HG02840 (cell line): Measurements from ENCODE around the gene ACTN1.

Source experiments
- ATAC-seq: cut with Tn5 transposase; IDR thresholded peaks from one replicate; pipeline ENCODE4 v1.9.1; 2021; ENCODE audit warnings: mild to moderate bottlenecking, moderate library complexity, moderate number of reproducible peaks; ENCODE audit not compliant: unreplicated experiment, low FRiP score

The ACTN1 gene

DNA sequence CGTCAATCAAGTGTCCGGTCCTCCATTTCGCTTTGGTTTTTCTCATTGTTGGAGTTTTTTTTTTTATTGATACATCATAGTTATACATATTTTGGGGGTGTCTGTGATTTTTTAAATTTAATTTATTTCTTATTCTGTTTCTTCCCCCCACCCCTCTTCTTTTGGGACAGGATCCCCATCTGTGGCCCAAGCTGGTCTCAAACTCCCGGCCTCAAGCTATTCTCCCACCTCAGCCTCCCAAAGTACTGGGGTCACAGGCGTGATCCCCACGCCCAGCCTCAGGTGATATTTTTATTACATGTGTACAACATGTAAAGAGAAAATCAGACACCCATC, 134.9 kb downstream of the ACTN1 start:
- no peak for ATAC-seq

DNA sequence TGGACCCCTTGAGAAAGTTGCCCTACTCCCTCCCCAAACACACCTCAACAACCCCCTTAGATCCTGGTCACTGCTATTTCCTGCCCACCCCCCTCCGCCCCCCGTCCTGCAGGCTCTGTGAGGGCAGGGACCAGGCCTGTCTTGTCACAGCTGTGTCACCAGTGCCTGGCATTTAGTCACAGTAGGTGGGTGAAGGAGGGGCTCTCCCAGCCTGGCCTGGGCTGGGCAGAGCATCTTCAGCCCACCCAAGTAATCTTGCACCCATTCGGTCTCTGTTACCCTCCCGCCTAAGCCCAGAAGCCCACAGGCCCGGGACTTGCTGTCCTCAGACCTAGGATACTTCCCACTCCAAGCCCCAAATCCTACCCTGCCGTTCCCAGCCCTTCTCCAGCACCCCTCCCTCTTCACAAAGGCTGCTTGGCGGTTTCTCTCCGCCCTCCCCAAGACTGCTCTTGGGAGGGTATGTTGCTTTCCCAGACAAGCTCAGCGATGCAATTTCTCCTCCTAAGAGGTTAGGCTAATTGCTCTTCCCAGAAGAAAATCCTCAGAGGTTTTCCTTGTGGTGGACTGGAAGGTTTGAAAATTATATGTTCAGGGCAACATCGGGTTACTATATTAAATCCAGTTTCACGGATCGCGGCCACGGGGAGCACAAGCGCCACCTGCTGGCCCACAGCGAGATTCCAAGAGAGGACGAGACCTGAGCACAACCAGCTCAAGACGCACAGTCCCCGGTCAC, 135.5 kb downstream of the ACTN1 start:
- no peak for ATAC-seq

DNA sequence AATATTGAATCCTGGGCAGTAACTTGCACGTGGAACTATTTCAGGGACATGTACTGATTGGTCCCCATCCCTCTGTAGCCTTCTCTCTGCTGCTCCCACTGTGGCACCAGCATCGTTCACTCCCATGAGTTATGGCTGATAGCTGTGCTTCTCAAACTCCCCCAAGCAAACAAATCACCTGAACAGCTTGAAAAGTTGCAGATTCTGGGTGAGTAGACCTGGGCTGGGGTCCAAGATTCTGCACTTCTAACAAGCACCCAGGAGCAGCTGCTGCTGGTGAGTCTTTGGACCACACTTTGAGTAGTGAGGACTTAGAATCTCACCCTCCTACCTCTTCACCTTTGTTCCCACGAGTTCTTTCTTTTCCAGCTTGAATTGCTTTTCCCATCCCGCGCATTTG, 136.8 kb downstream of the ACTN1 start:
- ATAC-seq = no peak

DNA sequence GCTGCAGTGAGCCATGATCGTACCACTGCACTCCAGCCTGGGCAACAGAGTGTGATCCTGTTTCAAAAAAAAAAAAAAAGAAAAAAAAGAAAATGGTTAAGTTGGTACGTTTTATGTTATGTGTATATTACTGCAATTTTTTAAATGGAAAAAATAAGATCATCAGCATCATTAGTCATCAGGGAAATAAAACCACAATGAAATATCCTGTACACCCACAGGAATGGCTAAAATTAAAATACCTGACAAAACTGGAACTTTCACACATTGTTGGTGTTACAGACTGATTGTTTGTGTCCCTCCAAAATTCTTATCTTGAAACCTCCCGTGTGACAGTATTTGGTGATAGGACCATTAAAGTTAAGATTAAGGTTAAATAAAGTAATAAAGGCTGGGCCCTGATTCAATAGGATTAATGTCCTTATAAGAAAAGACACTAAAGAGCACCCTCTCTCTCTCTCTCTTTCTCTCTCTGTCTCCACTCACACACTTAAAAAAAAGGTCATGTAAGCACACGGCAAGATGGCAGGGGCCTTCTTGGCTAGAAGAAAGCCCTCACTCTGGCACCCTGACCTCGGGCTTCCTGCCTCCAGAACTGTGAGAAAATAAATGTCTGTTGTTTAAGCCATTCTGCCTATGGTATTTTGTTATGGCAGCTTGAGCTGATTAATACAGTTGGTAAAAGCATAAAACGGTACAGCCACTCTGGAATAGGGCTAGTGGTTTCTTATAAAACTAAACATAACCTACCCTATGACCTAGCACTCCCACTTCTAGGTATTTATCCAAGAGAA, 137.9 kb downstream of the ACTN1 start:
- no peak for ATAC-seq

DNA sequence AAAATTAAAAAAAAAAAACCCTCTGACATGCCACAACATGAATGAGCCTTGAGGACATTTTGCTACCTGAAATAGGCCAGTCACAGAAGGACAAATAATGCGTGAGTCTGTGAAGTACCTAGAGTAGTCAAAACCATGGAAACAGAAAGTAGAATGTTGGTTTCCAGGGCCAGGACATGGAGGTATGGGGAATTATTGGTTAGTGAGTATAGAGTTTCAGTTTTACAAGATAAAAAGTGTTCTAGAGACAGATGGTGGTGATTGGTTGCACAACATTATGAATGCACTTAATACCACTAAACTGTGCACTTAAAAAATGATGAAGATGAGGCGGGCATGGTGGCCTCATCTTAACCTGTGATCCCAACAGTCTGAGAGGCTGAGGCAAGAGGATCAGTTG, 138.6 kb downstream of the ACTN1 start:
- no peak for ATAC-seq

DNA sequence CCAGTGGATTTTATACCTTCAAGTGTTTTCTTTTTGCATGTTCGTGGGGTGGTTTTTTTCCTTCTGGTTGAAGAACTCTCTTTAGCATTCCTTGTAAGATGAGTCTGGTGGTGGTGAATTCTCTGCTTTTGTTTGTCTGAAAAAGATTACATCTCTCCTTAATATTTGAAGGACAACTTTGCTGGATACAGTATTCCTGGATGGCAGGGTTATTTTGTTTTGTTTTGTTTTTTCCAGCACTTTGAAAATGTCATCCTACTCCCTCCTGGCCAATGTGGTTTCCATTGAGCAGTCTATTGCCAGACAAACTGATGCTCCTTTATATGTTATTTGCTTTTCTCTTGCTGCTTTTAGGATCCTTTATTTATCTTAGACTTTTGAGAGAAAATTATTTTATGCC, 143.0 kb downstream of the ACTN1 start:
- ATAC-seq = no peak

DNA sequence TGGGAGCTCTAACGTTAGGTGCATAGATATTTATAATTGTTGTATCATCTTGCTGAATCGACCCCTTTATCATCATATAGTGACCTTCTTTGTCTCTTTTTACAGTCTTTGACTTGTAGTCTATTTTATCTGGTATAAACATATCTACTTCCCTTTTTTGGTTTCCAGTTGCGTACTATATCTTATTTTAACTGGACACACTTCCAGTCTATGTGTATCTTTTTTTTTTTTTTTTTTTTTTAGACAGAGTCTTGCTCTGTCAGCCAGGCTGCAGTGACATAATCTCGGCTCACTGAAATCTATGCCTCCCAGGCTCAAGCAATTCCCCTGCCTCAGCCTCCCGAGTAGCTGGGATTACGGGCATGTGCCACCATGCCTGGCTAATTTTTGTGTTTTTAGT, 144.3 kb downstream of the ACTN1 start:
- ATAC-seq = no peak

DNA sequence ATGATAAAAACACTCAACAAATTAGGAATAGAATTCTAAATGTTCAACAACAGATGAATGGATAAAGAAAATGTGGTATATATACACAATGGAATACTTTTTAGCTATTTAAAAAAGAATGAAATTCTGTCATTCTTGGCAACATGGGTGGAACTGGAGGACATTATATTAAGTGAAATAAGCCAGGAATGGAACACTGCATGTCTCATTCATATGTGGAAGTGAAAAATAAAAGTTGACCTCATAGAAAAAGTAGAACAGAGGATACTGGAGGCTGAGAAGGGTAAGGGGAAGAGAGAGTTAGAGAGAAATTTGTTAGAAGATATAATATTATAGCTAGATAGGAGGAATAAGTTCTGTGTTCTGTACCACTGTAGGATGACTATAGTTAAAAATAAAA, 150.4 kb downstream of the ACTN1 start:
- ATAC-seq = no peak

DNA sequence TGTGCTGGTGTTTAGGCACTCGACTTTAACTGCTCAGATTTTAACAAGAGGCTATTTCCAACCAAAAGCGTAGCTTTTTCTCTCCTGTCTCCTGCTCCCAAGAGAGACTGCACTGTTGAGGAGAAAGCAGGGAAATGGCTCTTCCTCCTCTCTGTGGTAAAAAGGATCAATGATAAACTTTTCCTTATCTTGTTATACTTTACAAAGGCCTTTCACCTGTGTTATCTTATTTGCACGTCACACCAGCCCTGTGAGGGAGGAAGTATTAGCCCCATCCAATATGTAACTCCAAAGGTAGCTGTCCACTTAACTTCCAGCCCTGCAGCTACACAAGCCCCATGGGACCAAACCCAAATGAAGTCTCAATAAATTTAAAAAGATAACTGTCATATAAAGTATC, 153.4 kb downstream of the ACTN1 start:
- no peak for ATAC-seq

DNA sequence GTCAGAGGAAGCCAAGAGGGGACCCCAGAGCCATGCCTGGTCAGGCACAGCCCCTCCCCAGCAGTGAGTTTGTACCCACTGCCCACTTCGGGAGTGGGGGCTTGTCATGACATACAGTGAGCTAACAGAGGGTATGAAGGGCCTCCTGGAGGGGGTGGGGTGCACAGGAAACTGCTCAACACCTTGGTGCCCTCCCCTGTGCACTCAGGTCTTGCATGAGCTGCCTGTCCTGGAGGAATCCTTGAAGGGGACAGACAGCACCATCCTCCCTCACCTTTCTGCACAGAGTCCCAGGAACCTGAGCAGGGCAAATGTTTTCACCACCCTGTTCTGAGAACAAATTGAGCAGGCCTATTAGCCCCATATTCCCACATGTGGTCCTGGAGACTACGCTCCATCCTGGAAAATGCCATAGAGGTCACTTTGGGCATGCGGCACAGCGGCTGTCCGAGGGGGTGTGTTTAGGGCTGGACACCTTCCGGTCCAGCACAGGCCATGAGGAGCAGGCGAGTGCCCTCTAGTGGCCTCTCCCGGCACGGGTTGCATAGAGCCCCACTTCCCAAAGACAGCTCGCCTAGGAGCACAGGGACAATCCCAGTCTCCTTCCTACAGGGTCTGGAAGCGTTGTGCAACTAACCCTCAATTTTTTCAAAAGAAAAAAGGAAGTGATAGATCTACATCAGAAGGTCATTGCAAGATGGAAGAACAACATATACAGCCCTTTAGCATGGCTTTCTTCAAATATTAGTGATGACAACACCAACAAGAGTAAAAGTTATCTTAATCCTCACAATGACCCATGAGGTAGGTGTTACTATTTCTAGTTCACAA, 154.4 kb downstream of the ACTN1 start:
- ATAC-seq = no peak

DNA sequence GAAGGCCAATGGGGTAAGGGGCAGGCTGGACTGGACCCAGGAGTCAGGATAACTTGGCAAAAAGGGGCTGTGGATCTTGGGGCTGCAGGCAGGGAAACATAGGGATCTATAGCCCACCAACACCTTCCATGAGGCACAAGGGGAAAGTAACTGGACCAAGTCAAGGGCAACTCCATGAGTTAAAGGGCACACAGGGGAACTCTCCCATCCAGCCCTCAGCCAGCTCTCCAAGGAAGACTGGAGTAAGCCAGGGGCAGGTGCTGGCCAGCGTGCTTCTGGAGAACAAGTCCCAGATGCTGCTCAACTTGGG, 154.9 kb downstream of the ACTN1 start:
- no peak for ATAC-seq
